T-helper 1 cell (primary cell): ENCODE measurements around the gene CATSPERE.
A peak's percentile ranks its signal among the peaks of the same experiment; 100 is the strongest.
"Not testable (repeated sequence)": the region's sequence is repeated elsewhere in the genome, so short reads cannot be mapped to it uniquely, and the experiment has no call there.

Source experiments
- DNase-seq, 5 donors: peaks; one replicate each; pipeline ENCODE4 v3.0.0-alpha.2; 2012 to 2020

CATSPERE gene

GRCh38 chr1:244636488-244637259 is 175.6 kb downstream of the CATSPERE start:
- DNase-seq: no peak

GRCh38 chr1:244639561-244639960 is 178.5 kb downstream of the CATSPERE start:
- DNase-seq: no peak

- no peak for DNase-seq
Measured at GRCh38 chr1:244640917-244641316, 179.8 kb downstream of the CATSPERE start.

- no peak for DNase-seq
Measured at GRCh38 chr1:244642526-244642925, 181.5 kb downstream of the CATSPERE start.

GRCh38 chr1:244642988-244643387 is 181.9 kb downstream of the CATSPERE start:
- DNase-seq: no peak

GRCh38 chr1:244645414-244645813 is 184.3 kb downstream of the CATSPERE start:
- DNase-seq: no peak

- no peak for DNase-seq
Measured at GRCh38 chr1:244645890-244646289, 184.8 kb downstream of the CATSPERE start.

GRCh38 chr1:244647819-244648218 is 186.7 kb downstream of the CATSPERE start:
- DNase-seq: no peak

GRCh38 chr1:244651956-244652622 is 191.0 kb downstream of the CATSPERE start:
- no peak for DNase-seq

GRCh38 chr1:244652623-244653438 is 191.8 kb downstream of the CATSPERE start, which contains the start of gene DESI2:
TSS of gene DESI2 (plus strand) at chr1:244653126. CDS start at chr1:244653314, 188 bp downstream.
- DNase-seq: peak; percentile 94 to 99 (median 98)

- DNase-seq: peak in 1 of 5 donors; percentile 8
Measured at GRCh38 chr1:244653439-244654107, 192.5 kb downstream of the CATSPERE start.

- no peak for DNase-seq
Measured at GRCh38 chr1:244654108-244655038, 193.3 kb downstream of the CATSPERE start.

GRCh38 chr1:244655186-244655585 is 194.1 kb downstream of the CATSPERE start:
- no peak for DNase-seq

GRCh38 chr1:244657421-244657820 is 196.3 kb downstream of the CATSPERE start:
- no peak for DNase-seq

- DNase-seq: no peak
Measured at GRCh38 chr1:244659694-244660093, 198.6 kb downstream of the CATSPERE start.

GRCh38 chr1:244660595-244660994 is 199.5 kb downstream of the CATSPERE start:
- DNase-seq: no peak

GRCh38 chr1:244661569-244662312 is 200.7 kb downstream of the CATSPERE start:
- DNase-seq: not testable (repeated sequence)

GRCh38 chr1:244662599-244662998 is 201.5 kb downstream of the CATSPERE start:
- no peak for DNase-seq

GRCh38 chr1:244664353-244664752 is 203.3 kb downstream of the CATSPERE start:
- no peak for DNase-seq

GRCh38 chr1:244665771-244666217 is 204.7 kb downstream of the CATSPERE start:
- no peak for DNase-seq
